K562 (cell line): Measurements from ENCODE around the gene ZNF146. TPM values are rescaled to one million over a fixed set of nuclear protein-coding genes. Genes with fewer than 3 reads are reported as not detected.

ENCODE experiments used
- CBFA2T3 ChIP-seq: fragments of 450-650 bp; IDR thresholded peaks from 2 replicates; pipeline ENCODE4 v1.6.1; 2017
- HDAC6 ChIP-seq: IDR thresholded peaks from 2 replicates; pipeline ENCODE4 v1.6.1; 2012; ENCODE audit warnings: low read depth, mild to moderate bottlenecking, control low read depth, inconsistent platforms, low read length, moderate library complexity
- POLR2B ChIP-seq: fragments of 450-650 bp; IDR thresholded peaks from 2 replicates; pipeline ENCODE4 v1.6.1; 2018; ENCODE audit warnings: low read depth; ENCODE audit not compliant: partially characterized antibody
- POLR2G ChIP-seq: fragments of 200-400 bp; formaldehyde crosslinking; IDR thresholded peaks from 2 replicates; pipeline ENCODE4 v1.6.1; 2017; ENCODE audit warnings: low read depth, mild to moderate bottlenecking, antibody characterized with exemption, low read length, moderate library complexity
- RBM14 ChIP-seq: fragments of 200-400 bp; formaldehyde crosslinking; IDR thresholded peaks from 2 replicates; pipeline ENCODE4 v1.6.1; 2018; ENCODE audit warnings: low read depth, mild to moderate bottlenecking, low read length, moderate library complexity, borderline replicate concordance; ENCODE audit not compliant: insufficient read depth
- RBM39 ChIP-seq: fragments of 200-400 bp; formaldehyde crosslinking; optimal IDR thresholded peaks from 2 replicates; pipeline ENCODE3; 2018; ENCODE audit warnings: low read depth, low read length
- SMARCA5 ChIP-seq: fragments of 450-650 bp; IDR thresholded peaks from 2 replicates; pipeline ENCODE4 v1.6.1; 2016
- TAF1 ChIP-seq: IDR thresholded peaks from 2 replicates; pipeline ENCODE4 v1.6.1; 2011; ENCODE audit warnings: mild to moderate bottlenecking, low read length, moderate library complexity; ENCODE audit not compliant: insufficient read depth, control insufficient read depth, severe bottlenecking; ENCODE audit errors: extremely low read depth
- ZNF140 ChIP-seq: fragments of 250-450 bp; sonication (Bioruptor Pico); IDR thresholded peaks from 2 replicates; pipeline ENCODE4 v1.8.0; 2021; ENCODE audit warnings: moderate library complexity, mild to moderate bottlenecking, inconsistent platforms
- polyA plus RNA-seq, 8 experiments: library from polyadenylated mRNA; depleted of rRNA in 4 of 8; stranded (reverse) in 5 of 8; unstranded in 3 of 8; fragments of >200 nt; fragmentation: Nextera tagmentation in 2 of 8; fragmentation: Illumina TruSeq in 1 of 8; extraction: Ambion mirVana in 2 of 8; extraction: Trizol in 1 of 8; gene quantifications; 2 replicates each; pipeline versions ENCODE4 v1.2.1 to v1.2.3, GENCODE V29; 2011 to 2014; ENCODE audit warnings: inconsistent platforms in 1 of 8, missing spikeins in 1 of 8
- total RNA-seq, 7 experiments: library from RNA; depleted of rRNA in 6 of 7; stranded (reverse); fragments of >200 nt in 6 of 7; fragmentation: Illumina TruSeq in 2 of 7; extraction: Trizol in 2 of 7; gene quantifications; 2 replicates each; pipeline versions ENCODE4 v1.2.1 to v1.2.3, GENCODE V29; 2011 to 2021; ENCODE audit warnings: low replicate concordance in 1 of 7
- TF ChIP-seq, protein P1 (sequence below): fragments of 250-450 bp; sonication (Bioruptor Pico); IDR thresholded peaks from 2 replicates; pipeline ENCODE4 v1.8.0; 2021; ENCODE audit warnings: moderate library complexity, mild to moderate bottlenecking, inconsistent platforms
- TF ChIP-seq, protein P2 (sequence below): fragments of 450-650 bp; formaldehyde crosslinking; conservative IDR thresholded peaks from 2 replicates; pipeline ENCODE4 v1.4.0; 2022; ENCODE audit warnings: mild to moderate bottlenecking, missing genetic modification characterization
- TF ChIP-seq, protein P3 (sequence below): sonication (generic); formaldehyde crosslinking; IDR thresholded peaks from 2 replicates; pipeline ENCODE4 v1.8.0; 2022; ENCODE audit warnings: missing genetic modification reagents, mild to moderate bottlenecking, moderate library complexity, borderline replicate concordance
- TF ChIP-seq, protein P4 (sequence below): fragments of 450-650 bp; IDR thresholded peaks from 2 replicates; pipeline ENCODE4 v1.6.1; 2014; ENCODE audit warnings: low read depth, mild to moderate bottlenecking, moderate library complexity, borderline replicate concordance
- TF ChIP-seq, protein P5 (sequence below), 2 experiments: fragments of 450-650 bp; formaldehyde crosslinking in 1 of 2; IDR thresholded peaks; 2 replicates each; pipeline versions ENCODE4 v1.4.0 to v1.6.1; 2014 to 2020; ENCODE audit warnings: mild to moderate bottlenecking in 2 of 2, borderline replicate concordance in 1 of 2, low read depth in 1 of 2

Gene ZNF146
- total and polyA plus RNA-seq, 9 of the 15 experiments (the other 6 are each of a cell fraction or from before 2014, with no cell fraction given), result 36.2 to 195 (median 116) TPM

DNA sequence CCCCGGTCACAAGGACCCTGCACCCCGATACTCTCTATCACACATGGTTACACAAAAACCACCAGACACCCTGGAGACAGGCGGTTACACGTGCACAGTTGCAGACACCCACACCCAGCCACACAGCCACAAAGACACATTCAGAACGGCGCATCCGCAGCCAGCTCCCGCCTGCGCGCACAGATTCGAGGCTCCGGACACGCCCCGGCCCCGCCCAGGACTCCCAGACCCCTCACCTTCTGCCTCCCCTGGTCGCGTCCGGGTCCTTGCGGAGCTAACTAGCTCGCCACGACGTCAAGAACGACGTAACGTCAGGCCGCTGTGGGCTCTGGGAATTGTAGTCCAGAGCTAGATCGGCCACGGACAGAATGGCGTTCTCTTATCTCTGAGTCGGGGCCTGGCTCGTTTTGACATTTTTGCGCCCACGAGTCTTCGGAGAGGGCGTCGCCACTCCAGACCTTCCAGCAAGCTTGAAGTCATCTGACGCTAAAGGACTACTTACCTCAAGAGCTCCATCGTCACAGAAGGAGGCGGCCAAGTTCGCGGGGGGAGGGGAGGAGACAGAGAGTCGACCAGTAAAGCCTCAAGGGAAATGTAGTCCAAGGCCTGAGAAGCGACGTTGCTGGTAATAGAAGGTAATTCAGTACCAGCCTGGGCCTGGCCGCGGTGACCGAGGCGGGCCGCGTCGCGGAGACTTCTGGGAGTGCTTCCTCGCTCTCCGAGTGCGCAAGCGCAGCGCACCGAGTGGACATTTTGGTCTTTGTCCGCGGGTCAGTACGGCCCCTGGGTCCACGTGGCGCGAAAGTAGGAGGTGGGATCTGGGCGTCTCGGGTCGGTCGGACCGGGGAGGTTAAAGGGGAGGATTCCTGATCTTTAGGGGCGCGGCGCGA, at the start of gene ZNF146, which contains the start of gene ZNF565 (continued):
- TF ChIP-seq HDAC6 (no peak), CBFA2T3 (no peak), RBM14 (no peak), TAF1 (peak; percentile 73), SMARCA5 (no peak), POLR2G (peak; percentile 97), POLR2B (peak; percentile 96), ZNF140 (no peak), RBM39 (no peak)
- TF ChIP-seq, protein P1, sequence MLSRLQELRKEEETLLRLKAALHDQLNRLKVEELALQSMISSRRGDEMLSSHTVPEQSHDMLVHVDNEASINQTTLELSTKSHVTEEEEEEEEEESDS (CRISPR knock-in tag), result no peak
- TF ChIP-seq, protein P2, sequence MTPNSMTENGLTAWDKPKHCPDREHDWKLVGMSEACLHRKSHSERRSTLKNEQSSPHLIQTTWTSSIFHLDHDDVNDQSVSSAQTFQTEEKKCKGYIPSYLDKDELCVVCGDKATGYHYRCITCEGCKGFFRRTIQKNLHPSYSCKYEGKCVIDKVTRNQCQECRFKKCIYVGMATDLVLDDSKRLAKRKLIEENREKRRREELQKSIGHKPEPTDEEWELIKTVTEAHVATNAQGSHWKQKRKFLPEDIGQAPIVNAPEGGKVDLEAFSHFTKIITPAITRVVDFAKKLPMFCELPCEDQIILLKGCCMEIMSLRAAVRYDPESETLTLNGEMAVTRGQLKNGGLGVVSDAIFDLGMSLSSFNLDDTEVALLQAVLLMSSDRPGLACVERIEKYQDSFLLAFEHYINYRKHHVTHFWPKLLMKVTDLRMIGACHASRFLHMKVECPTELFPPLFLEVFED, result no peak
- TF ChIP-seq, protein P3, sequence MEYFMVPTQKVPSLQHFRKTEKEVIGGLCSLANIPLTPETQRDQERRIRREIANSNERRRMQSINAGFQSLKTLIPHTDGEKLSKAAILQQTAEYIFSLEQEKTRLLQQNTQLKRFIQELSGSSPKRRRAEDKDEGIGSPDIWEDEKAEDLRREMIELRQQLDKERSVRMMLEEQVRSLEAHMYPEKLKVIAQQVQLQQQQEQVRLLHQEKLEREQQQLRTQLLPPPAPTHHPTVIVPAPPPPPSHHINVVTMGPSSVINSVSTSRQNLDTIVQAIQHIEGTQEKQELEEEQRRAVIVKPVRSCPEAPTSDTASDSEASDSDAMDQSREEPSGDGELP, result peak; percentile 80; the same call in 1 of the 2 replicates
- TF ChIP-seq, protein P4, sequence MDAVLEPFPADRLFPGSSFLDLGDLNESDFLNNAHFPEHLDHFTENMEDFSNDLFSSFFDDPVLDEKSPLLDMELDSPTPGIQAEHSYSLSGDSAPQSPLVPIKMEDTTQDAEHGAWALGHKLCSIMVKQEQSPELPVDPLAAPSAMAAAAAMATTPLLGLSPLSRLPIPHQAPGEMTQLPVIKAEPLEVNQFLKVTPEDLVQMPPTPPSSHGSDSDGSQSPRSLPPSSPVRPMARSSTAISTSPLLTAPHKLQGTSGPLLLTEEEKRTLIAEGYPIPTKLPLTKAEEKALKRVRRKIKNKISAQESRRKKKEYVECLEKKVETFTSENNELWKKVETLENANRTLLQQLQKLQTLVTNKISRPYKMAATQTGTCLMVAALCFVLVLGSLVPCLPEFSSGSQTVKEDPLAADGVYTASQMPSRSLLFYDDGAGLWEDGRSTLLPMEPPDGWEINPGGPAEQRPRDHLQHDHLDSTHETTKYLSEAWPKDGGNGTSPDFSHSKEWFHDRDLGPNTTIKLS, result peak; percentile 97
- TF ChIP-seq, protein P5, sequence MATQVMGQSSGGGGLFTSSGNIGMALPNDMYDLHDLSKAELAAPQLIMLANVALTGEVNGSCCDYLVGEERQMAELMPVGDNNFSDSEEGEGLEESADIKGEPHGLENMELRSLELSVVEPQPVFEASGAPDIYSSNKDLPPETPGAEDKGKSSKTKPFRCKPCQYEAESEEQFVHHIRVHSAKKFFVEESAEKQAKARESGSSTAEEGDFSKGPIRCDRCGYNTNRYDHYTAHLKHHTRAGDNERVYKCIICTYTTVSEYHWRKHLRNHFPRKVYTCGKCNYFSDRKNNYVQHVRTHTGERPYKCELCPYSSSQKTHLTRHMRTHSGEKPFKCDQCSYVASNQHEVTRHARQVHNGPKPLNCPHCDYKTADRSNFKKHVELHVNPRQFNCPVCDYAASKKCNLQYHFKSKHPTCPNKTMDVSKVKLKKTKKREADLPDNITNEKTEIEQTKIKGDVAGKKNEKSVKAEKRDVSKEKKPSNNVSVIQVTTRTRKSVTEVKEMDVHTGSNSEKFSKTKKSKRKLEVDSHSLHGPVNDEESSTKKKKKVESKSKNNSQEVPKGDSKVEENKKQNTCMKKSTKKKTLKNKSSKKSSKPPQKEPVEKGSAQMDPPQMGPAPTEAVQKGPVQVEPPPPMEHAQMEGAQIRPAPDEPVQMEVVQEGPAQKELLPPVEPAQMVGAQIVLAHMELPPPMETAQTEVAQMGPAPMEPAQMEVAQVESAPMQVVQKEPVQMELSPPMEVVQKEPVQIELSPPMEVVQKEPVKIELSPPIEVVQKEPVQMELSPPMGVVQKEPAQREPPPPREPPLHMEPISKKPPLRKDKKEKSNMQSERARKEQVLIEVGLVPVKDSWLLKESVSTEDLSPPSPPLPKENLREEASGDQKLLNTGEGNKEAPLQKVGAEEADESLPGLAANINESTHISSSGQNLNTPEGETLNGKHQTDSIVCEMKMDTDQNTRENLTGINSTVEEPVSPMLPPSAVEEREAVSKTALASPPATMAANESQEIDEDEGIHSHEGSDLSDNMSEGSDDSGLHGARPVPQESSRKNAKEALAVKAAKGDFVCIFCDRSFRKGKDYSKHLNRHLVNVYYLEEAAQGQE (IDR thresholded peaks at IDR 0.05; ENCODE audit: borderline replicate concordance), result peak; percentile 96
- TF ChIP-seq, protein P5 (CRISPR knock-in tag; IDR thresholded peaks at IDR 0.05; ENCODE audit: low read depth), result no peak
